ENCODE results near the gene NHERF2.

DNA sequence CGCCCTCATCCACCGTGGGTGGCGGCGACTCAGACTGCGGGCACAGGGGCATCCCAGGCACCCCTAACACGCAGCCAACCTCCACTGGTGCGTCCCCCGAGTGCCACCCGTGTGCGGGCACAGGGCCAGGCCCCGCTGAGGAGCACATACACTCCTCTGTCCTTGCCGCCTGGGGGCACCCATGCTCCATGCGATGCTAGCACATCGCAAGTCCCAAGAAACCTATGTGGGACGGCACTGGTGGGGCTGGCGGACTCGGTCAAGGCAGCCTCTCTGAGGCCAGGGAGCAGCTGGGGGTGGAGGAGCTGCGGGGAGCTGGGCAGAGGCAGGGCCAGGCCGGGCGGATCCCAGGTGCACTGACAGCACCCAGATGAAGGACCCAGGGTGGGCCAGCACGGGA lies 21.1 kb upstream of the NHERF2 start:
- TF ChIP-seq GATA2 (IDR thresholded peaks at IDR 0.05; ENCODE audit: low read depth, low read length), result no peak
- TF ChIP-seq GATA3 (IDR thresholded peaks at IDR 0.05; ENCODE audit: low read depth, low read length), result no peak

All from SH-SY5Y (cell line).